Measurements from ENCODE around the gene GLT1D1. TPM values are rescaled to one million over a fixed set of nuclear protein-coding genes. Genes with fewer than 3 reads are reported as not detected.

GLT1D1 gene
- total and polyA plus RNA-seq, 2 experiments from 2014 or later, result 1.4 to 4.4 TPM

- TF ChIP-seq ZNF462 (CRISPR knock-in tag; IDR thresholded peaks at IDR 0.05) (no peak), ETS1 (IDR thresholded peaks at IDR 0.05) (no peak)
Measured at GRCh38 chr12:128817111-128818015, 35.9 kb upstream of the GLT1D1 start (continued).

- peaks cover 79% of the 10 kb centered on the region for H3K9me3 Mint-ChIP-seq
- H3K27ac ChIP-seq (ENCODE audit: low read depth), result no peak overlapping the region
- H3K9me2 ChIP-seq (ENCODE audit: insufficient read depth), result no peaks in the 10 kb centered on the region
- no peaks in the 10 kb centered on the region for H3K27me3 ChIP-seq (ENCODE audit: insufficient read depth)
- peaks cover 5% of the 10 kb centered on the region; the same call in 1 of the 2 replicates for H3K4me1 ChIP-seq (ENCODE audit: insufficient read depth)
- no peak overlapping the region for H3K4me2 ChIP-seq
- H3K27me3 Mint-ChIP-seq (ENCODE audit: insufficient read depth, low read depth, poor library complexity), result peaks cover 1% of the 10 kb centered on the region
- H3K79me2 ChIP-seq (replicated peaks; ENCODE audit: insufficient read depth), result peaks cover 96% of the 10 kb centered on the region
- H3K4me3 ChIP-seq, result no peak overlapping the region
- H3K4me1 Mint-ChIP-seq, result peaks cover 30% of the 10 kb centered on the region
- H3F3A ChIP-seq (replicated peaks; ENCODE audit: low read depth), result no peaks in the 10 kb centered on the region
- H3K27ac Mint-ChIP-seq, result no peak overlapping the region
- no peak overlapping the region for H3K4me3 Mint-ChIP-seq
- H3K36me3 ChIP-seq (ENCODE audit: insufficient read depth), result no peaks in the 10 kb centered on the region
- DNase-seq (ENCODE audit: low spot score) (no peak), ATAC-seq (no peak)
- H4K20me1 ChIP-seq (replicated peaks; ENCODE audit: insufficient read depth), result peaks cover 25% of the 10 kb centered on the region
- H3K36me3 Mint-ChIP-seq (ENCODE audit: low read depth), result peaks cover 39% of the 10 kb centered on the region
- H2AFZ ChIP-seq, result no peak overlapping the region
- TF ChIP-seq ZNF114 (CRISPR knock-in tag; IDR thresholded peaks at IDR 0.05) (no peak), REST (IDR thresholded peaks at IDR 0.05; ENCODE audit: unreplicated experiment) (no peak), POLR2AphosphoS5 (IDR thresholded peaks at IDR 0.05; ENCODE audit: low read depth) (no peak), STAT1 (IDR thresholded peaks at IDR 0.05; ENCODE audit: unreplicated experiment) (no peak), NANOG (IDR thresholded peaks at IDR 0.05; ENCODE audit: borderline replicate concordance) (no peak), ETS1 (IDR thresholded peaks at IDR 0.05) (no peak), JUNB (IDR thresholded peaks at IDR 0.05; ENCODE audit: unreplicated experiment) (no peak)
Measured at GRCh38 chr12:128818065-128819022, 34.9 kb upstream of the GLT1D1 start.
